22Rv1 (cell line): ENCODE data around the gene DUSP28.

ENCODE experiments used
- ZFX ChIP-seq: fragments of 450-650 bp; IDR thresholded peaks from 2 replicates; pipeline ENCODE4 v1.6.1; 2017; ENCODE audit warnings: antibody characterized with exemption, borderline replicate concordance
- TF ChIP-seq, protein P1 (sequence below): fragments of 450-650 bp; IDR thresholded peaks from 2 replicates; pipeline ENCODE4 v1.5.1; 2017; ENCODE audit warnings: mild to moderate bottlenecking

DNA sequence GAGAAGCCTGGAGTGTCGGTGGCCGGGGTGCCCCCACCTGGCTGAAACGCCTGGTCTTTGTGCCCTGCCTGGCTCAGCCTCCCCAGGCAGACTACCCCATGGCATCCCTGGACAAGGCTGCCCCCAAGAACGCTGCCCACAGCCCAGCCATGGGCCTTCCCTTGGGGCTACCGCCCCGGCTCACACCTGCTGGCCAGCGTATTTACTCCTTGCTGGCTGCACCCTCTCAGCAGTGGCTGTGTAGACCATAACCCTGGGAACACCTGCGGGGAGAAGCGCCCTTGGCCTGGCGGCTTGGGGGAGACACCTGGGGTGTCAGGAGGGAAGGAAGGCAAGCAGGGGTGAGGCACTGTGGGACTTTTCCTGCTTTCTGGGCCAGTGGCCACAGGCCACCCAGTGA lies 43.7 kb downstream of the DUSP28 start:
- TF ChIP-seq, protein P1, sequence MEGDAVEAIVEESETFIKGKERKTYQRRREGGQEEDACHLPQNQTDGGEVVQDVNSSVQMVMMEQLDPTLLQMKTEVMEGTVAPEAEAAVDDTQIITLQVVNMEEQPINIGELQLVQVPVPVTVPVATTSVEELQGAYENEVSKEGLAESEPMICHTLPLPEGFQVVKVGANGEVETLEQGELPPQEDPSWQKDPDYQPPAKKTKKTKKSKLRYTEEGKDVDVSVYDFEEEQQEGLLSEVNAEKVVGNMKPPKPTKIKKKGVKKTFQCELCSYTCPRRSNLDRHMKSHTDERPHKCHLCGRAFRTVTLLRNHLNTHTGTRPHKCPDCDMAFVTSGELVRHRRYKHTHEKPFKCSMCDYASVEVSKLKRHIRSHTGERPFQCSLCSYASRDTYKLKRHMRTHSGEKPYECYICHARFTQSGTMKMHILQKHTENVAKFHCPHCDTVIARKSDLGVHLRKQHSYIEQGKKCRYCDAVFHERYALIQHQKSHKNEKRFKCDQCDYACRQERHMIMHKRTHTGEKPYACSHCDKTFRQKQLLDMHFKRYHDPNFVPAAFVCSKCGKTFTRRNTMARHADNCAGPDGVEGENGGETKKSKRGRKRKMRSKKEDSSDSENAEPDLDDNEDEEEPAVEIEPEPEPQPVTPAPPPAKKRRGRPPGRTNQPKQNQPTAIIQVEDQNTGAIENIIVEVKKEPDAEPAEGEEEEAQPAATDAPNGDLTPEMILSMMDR = no peak
- no peak for TF ChIP-seq ZFX
